Activated T-cell treated with anti-CD3 and anti-CD28 coated beads for 4 hours (primary cell): ENCODE measurements around the gene E4F1.
"Not testable (repeated sequence)": the region's sequence is repeated elsewhere in the genome, so short reads cannot be mapped to it uniquely, and the experiment has no call there.

Experiments
- DNase-seq: peaks from one replicate; pipeline ENCODE4 v3.0.0-alpha.2; 2020

E4F1 gene

DNA sequence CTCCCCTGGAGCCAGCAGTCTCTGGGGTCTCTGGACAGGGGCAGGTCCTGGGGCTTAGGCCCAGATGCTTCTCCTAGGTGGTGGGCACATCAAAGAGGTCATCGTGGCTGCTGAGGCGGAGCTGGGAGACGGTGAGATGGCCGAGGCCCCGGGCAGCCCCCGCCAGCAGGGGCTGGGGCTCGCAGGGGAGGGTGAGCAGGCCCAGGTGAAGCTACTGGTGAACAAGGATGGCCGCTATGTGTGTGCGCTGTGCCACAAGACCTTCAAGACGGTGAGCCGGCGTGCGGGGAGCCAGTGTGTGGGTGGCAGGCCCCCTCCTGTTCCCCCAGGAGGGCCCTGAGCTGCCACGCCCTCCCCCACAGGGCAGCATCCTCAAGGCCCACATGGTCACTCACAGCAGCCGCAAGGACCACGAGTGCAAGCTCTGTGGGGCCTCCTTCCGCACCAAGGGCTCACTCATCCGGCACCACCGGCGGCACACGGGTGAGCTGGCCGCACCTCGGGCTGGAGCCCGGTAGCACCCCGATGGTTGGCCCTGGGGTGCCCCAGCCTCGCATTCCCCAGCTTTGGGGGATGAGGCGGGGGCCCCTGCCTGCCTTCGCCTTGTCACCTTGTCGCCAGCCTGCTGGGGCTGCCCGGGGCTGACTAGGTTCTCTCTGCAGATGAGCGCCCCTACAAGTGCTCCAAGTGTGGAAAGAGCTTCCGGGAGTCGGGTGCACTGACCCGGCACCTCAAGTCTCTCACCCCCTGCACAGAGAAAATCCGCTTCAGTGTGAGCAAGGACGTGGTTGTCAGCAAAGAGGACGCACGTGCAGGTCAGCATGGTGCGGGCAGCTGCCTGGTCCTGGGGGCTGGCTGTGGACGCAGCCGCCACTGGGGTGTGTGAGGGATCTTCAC lies 9.0 kb downstream of the E4F1 start:
- no peak for DNase-seq

DNA sequence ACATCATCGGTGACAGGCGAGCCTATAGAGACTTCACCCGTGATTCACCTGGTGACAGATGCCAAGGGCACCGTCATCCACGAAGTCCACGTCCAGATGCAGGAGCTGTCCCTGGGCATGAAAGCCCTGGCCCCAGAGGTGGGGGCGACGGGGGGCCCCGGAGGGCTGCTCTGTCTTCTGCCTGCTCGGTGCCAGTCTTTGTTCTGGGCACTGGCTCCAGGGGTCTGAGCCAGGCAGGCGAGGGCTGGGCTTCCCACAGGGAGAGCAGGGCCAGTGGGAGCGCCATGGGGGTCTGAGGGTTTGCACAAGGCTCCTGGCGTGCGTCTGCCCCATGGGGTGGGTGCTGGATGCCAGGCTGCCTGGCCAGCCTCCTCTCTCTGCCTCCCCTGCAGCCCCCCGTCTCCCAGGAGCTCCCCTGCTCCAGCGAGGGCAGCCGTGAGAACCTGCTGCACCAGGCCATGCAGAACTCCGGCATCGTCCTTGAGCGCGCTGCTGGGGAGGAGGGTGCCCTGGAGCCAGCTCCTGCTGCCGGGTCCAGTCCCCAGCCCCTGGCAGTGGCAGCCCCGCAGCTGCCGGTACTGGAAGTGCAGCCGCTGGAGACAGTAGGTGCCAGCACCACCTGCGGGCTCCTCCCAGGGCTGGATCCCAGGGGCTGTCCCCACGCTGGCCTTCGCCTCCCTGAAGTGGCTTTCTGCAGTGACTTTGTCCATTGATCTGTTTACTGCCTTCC lies 9.8 kb downstream of the E4F1 start:
- DNase-seq = no peak

DNA sequence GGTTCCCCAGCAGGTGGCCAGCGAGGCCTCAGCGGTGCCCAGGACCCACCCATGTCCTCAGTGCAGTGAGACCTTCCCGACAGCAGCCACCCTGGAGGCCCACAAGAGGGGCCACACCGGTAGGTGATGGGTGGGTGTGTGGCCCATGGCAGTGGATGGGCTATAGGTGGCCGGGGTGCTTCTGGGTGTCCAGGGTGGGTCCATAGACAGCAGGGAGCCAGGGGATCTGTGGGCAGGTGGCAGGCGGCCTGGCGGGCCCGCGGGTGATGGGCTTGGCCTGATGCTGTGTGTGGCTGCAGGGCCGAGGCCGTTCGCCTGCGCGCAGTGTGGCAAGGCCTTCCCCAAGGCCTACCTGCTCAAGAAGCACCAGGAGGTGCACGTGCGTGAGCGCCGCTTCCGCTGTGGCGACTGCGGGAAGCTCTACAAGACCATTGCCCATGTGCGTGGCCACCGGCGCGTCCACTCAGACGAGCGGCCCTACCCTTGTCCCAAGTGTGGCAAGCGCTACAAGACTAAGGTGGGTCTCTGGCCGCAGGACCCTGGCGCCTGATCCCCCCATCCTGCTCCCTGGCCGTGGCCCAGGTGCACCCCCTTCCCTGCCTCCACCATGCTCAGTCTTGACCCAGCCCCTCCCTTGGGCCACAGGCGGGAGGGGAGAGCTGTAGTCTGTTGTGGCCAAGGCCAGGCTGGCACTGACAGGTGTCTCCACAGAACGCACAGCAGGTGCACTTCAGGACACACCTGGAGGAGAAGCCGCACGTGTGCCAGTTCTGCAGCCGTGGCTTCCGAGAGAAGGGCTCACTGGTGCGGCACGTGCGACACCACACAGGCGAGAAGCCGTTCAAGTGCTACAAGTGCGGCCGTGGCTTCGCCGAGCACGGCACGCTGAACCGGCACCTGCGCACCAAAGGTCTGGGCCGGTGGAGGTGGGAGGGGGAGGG lies 10.8 kb downstream of the E4F1 start:
- DNase-seq = no peak

DNA sequence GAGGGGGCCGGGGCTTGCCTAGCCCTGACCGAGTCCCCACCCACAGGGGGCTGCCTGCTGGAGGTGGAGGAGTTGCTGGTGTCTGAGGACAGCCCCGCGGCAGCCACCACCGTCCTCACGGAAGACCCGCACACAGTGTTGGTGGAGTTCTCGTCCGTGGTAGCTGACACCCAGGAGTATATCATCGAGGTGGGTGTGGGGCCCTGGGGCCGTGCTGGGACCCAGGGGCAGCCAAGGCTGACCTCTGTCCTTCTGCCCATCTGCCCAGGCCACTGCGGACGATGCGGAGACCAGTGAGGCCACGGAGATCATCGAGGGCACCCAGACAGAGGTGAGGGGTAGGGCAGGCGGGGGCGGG lies 11.4 kb downstream of the E4F1 start:
- DNase-seq = no peak

DNA sequence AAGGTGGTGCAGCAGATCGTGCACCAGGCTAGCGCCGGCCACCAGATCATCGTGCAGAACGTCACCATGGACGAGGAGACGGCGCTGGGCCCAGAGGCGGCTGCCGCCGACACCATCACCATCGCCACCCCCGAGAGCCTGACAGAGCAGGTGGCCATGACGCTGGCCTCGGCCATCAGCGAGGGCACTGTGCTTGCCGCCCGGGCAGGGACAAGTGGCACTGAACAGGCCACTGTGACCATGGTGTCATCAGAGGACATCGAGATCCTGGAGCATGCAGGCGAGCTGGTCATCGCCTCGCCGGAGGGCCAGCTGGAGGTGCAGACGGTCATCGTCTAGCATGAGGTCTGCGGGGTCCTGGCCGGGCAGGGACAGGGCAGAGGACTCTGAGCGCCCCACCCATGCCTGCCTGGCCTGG lies 11.9 kb downstream of the E4F1 start:
- no peak for DNase-seq

DNA sequence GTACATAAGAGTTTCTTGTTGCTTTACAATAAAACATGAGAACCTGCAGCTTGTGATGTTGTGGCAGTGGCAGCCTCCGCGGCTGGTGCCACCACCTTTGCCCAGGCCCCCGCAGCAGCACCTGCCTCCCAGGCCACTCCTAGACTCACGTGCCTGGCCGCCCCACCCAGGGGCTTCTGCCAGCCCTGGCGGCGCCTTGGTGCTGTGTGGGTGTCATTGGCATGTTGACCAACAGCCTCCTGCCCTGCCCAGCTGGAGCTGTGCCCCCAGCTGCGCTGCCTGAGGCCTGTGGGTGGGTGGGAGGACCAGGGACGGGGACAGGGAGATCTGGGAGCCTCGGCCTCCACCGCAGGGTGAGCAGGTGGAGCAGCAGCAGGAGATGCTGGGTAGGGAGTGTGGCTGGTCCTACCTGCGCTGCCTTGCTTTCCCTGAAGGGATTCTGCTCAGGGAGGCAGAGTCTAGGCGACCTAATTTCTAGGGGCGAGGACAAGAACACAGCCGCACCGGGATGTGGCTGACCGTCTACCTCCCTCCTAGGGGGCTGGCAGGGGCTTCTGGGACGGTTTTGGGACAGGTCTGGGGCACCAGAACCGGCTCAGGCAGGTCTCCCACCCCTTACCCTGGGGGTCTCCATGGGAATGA lies 12.4 kb downstream of the E4F1 start:
- no peak for DNase-seq

DNA sequence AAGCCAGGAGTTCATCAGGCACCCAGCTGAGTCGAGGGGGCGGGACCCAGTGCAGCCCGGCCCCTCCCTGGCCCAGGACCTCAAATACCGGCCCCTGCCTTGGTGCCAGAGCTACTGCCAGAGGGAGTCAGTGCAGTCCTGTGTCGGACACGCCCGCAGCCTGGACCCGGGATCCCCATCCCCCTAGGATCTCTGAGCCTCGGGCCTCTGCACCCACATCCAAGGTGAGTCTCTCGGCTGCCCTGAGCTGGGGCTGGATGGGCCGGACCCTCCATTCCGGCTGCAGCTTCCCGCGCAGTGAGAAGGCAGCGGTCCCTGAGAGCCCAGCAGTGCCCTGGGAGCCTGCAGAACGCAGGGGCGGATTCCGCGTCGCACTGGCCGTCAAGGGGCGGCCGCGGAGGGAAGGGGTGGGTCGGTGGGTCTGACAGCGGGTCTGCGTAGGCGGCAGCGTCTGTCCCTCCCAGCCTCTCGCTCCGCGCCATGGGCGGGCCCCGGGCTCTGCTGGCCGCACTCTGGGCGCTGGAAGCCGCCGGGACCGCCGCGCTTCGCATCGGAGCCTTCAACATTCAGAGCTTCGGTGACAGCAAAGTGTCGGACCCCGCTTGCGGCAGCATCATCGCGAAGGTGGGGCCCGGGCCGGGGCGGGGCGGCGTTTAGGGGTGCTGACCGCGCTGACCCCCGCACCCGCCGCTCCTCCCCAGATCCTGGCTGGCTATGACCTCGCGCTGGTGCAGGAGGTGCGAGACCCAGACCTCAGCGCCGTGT lies 13.1 kb downstream of the E4F1 start, which contains the start of gene DNASE1L2:
TSS of gene DNASE1L2 (plus strand) at position 108 of the 765 bp plus-strand sequence. CDS start at position 481, 373 bp downstream.
- no peak for DNase-seq

DNA sequence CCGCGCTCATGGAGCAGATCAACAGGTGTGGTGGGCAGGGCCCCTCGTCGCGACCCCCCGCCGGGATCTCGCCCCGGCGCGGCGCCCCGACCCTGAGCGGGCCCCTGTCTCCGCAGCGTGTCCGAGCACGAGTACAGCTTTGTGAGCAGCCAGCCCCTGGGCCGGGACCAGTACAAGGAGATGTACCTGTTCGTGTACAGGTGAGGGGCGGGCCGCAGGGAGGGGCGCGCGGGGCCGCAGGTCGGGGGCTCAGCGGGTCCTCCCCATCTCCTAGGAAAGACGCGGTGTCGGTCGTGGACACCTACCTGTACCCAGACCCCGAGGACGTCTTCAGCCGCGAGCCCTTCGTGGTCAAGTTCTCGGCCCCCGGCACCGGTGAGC lies 13.7 kb downstream of the E4F1 start:
- no peak for DNase-seq

DNA sequence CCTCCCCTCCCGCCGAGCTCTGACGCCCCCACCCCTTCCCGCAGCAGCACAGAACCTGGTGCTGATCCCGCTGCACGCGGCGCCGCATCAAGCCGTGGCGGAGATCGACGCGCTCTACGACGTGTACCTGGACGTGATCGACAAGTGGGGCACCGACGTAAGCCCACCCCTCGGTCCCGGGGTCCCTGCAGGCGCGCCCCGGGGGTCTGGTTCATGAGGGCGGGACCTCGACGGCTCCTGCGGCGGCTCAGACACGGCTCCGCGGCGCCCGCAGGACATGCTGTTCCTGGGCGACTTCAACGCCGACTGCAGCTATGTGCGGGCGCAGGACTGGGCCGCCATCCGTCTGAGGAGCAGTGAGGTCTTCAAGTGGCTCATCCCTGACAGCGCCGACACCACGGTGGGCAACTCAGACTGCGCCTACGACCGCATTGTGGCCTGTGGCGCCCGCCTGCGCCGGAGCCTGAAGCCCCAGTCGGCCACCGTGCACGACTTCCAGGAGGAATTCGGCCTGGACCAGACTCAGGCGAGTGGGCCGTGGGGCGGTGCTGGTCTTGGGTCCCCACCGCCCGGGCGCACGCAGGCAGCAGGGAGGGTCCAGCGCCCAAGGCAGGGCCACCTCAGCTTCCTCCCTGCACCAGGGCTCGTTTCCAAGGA lies 14.2 kb downstream of the E4F1 start:
- no peak for DNase-seq

DNA sequence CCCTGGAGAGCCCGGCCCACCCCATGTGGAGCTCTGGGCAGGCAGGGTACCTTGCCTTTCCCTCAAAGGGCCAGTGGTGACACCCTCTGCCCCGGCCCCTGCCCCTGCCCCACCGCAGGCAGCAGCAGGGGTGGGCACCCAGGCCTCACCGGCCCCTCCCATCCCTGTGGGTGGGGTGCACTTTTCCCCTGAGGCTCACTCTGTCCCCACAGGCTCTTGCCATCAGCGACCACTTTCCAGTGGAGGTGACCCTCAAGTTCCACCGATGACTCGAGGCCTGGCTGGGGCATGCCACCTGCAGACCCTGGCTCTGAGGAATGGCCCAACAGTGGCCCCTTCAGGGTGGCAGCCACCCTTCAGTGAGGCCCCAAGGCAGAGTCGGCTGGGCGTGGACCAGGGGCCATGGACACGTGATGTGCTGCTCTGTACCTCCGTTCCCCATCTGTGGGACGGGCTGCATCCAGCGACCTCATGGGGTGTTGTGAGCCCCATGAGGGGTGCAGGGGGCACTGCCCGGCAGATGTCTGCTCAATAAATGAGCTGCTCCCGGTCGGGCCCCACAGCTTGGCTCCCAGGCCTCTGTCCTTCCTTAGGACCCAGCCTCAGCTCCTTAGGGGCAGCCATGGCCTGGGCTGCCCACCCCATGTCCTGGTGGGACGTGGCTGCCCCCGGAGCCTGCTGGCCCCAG lies 14.9 kb downstream of the E4F1 start:
- DNase-seq = no peak

DNA sequence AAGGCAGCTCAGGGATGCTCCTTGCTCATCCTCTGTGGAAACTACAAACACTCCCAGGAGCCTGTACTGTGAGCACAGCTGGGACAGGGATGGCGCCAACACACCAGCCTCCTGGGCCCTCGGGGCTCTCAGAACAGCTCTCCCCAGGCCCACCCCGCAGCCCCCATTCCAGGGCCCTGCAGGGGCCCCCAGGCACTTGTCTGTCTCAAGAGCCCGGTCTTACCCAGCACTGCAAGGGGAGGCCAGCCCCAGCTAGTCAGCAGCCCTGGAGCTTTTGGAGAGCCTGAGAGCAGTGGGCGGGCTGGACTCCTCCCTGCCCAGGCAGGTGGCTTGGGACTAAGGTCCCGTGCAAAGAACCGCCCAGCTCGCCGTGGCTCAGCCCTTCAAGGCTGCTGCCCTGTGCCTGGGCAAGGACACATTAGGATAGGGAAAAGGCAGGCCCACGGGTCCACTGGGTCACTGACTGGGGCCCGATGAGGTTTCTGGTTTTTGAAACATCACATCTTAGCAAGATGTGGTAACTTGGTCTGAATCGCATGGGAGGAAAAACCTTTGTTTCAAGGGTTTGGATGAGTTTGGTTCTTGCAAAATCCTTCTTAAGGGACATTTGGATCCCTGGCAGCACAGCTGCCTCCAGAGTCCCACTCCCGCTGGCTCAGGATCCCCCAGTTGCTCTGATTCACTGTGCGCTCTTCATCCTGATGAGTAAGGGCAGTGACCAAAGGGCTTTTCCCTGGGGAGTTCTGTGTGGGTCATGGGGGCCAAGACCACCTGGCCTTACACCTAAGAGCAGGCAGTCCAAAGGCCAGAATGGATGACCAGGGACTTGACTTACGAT lies 15.7 kb downstream of the E4F1 start:
- no peak for DNase-seq

DNA sequence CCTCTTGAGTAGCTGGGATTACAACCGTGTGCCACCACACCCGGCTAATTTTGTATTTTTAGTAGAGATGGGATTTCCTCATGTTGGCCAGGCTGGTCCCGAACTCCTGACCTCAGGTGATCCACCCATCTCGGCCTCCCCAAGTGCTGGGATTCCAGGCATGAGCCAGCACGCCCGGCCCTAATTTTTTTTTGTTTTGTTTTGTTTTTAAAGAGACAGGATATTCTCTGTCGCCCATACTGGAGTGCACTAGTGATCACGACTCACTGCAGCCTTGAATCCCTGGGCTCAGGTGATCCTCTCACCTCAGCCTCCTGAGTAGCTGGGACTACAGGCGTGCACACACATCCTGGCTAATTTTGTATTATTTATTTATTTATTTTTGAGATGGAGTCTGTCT lies 16.9 kb downstream of the E4F1 start:
- not testable (repeated sequence) for DNase-seq

DNA sequence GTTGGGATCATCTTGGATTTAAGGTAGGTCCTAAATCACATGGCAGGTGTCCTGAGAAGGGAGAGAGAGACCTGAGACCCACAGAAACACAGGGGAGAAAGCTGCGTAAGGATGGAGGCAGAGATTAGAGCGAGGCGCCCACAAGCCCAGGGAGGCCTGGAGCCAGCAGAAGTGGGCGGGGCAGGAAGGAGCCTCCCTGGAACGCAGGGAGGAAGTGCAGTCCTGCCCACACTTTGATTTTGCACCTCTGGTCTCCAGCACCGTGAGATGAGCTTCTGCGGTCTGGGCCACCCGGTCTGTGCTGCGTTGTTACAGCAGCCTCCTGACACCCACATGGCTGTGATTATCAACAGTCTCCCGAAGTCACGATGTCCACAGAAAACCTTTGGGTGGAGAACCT lies 19.2 kb downstream of the E4F1 start:
- no peak for DNase-seq

DNA sequence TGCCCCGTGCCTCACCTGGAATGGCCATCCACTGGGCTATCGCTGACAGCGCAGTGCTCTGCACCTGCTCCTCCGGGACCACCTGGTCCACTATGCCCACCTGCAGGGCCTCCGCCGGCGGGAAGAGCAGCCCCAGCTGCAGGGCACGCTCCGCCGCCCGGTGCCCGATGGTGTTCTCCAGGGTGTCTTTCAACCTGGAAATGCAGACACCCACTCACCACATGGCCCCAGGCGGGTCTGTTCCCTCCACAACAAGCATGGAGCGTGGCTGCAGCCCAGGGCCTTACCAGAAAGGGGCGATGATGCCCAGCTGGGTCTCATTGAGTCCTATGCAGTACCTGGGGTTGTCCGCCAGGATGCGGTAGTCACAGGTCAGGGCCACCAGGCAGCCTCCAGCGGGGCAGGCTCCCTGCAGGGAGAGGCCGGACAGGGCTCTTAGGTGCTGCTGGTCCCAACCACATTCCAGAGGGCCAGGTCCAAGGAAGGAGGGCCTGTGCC lies 19.7 kb downstream of the E4F1 start:
- no peak for DNase-seq

DNA sequence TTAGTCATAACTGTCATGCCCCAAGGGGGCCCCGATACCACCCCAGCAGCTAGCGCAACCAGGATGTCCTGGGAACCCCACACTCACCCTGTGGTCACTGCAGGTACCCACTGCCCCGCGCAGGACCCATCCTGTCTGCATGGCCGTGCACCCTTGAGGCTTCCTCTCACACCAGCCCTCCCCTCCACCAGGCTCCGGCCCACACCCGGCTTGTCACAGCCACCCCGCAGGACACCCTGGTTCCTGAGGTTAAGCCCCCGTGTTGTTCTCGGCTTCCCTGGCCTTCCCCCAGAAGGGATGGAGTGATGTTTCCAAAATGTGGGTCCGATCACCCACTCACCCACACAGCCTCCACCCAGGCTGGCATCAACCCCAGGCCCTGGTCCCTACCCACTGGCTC lies 20.4 kb downstream of the E4F1 start:
- no peak for DNase-seq

DNA sequence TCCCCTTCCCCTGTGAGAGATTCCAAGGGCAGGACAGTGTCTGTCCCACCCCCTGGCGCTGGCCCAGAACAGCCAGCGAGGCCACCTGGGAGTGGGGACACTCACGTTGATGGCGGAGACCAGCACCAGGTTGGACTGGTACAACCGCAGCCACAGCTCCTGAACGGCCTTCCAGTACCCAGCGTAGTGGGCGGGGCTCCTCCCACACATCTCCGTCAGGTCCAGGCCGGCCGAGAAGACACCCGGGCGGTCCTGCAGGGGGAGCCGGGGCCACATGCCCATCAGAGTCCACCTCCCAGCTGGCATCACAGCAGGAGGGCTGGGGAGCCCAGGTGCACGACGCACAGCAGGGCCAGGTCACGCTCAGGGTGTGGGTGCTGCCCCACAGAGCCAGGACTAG lies 20.9 kb downstream of the E4F1 start:
- DNase-seq = no peak

DNA sequence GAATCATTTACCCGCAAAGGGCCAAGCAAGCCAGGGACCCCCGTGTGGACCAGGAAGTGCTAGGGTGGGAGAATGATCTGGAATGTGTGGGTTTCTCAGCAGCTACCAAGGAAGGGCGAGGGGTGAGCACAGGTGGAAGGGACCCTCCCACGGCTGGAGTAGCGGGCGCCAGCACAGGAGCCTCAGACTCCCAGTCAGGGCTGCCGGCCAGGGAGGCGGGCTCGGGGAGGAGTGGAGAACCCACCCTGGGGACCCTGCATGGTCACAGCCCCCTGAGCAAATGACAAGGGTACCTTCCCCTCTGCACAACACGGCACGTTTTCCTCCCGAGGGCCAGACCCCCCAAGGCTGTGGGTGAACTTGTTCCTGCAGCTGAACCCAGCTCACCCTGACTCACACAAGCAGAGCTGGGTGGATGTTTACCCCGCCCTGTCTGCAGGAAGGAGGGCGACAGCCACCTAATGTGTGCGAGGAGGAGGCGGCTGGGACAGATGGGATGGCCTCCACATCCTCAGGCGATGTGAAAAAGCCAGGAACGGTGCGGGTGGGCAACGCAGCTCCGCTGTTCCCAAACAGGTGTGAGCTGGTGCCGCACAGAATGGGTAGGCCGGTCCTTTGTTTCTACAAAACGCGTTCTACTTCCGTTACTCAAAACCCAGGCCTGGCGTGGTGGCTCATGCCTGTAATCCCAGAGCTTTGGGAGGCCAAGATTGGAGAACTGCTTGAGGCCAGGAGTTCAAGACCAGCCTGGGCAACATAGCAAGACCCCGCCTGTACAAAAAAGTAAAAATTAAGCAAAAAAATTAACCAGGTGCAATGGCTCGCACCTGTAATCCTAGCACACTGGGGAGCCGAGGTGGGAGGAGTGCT lies 21.8 kb downstream of the E4F1 start:
- no peak for DNase-seq

DNA sequence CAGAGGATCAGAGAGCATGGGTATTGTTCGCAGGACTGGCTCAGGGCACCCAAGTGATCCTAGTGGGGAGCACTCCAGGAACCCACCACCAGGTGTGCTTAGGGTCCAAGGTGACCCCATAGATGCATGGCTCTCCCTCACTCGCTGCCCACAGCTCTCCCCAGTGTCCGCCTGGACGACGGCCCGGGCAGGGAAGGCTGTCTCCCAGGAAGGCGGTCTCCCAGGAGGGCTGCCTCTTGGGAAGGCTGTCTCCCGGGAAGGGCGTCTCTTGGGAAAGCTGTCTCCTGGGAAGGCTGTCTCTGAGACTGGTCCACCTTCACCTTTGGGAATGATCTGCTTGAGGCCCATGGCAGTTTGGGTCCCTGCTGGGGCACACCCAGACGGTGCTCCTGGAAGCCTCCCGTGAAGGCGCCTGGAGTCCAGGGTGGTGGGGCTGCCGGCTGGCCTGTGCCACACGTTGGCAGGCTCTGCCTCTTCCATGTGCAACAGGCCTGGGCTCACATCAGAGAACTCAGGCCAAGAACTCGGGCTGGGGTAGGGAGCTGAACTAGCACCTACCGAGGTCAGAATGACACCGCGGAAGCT lies 23.0 kb downstream of the E4F1 start:
- DNase-seq = no peak
